Glutamatergic neuron (in vitro differentiated cells): ENCODE measurements around the gene BRDT. TPM values are rescaled to one million over a fixed set of nuclear protein-coding genes. Genes with fewer than 3 reads are reported as not detected.

Source experiments
- DNase-seq: peaks from one replicate; pipeline ENCODE4 v3.0.0; 2022
- H3K27ac Mint-ChIP-seq: one replicate; pipeline ENCODE4 v1.8.0; 2020; ENCODE audit warnings: mild to moderate bottlenecking, mixed read lengths, inconsistent platforms; ENCODE audit not compliant: unreplicated experiment
- H3K27me3 Mint-ChIP-seq: one replicate; pipeline ENCODE4 v1.8.0; 2020; ENCODE audit warnings: mild to moderate bottlenecking, moderate library complexity, mixed read lengths, inconsistent platforms; ENCODE audit not compliant: unreplicated experiment
- H3K36me3 Mint-ChIP-seq: one replicate; pipeline ENCODE4 v1.8.0; 2020; ENCODE audit warnings: mild to moderate bottlenecking, mixed read lengths, inconsistent platforms; ENCODE audit not compliant: unreplicated experiment
- H3K4me1 Mint-ChIP-seq: one replicate; pipeline ENCODE4 v1.8.0; 2020; ENCODE audit warnings: mild to moderate bottlenecking, low read depth, mixed read lengths, inconsistent platforms; ENCODE audit not compliant: unreplicated experiment
- H3K4me3 Mint-ChIP-seq: one replicate; pipeline ENCODE4 v1.8.0; 2020; ENCODE audit warnings: mild to moderate bottlenecking, mixed read lengths, inconsistent platforms; ENCODE audit not compliant: unreplicated experiment
- H3K9me3 Mint-ChIP-seq: one replicate; pipeline ENCODE4 v1.8.0; 2020; ENCODE audit warnings: mild to moderate bottlenecking, moderate library complexity, mixed read lengths, inconsistent platforms; ENCODE audit not compliant: unreplicated experiment
- CTCF ChIP-seq: fragments of 200-600 bp; sonication (generic); IDR thresholded peaks from one replicate; pipeline ENCODE4 v1.5.0; 2021; ENCODE audit not compliant: partially characterized antibody, unreplicated experiment
- long read RNA-seq: library from polyadenylated mRNA; unstranded; transcript quantifications from one replicate; pipeline ENCODE4 v2.0.0, GENCODE V29; 2020; ENCODE audit not compliant: unreplicated experiment
- total RNA-seq: library from RNA; stranded (reverse); fragmentation: NEBNext Ultra II Directional; extraction: Animal tissue kit (Norgen Biotek cat#: 25700); gene quantifications from one replicate; pipeline ENCODE4 v1.2.1, GENCODE V29; 2021; ENCODE audit not compliant: unreplicated experiment

BRDT gene
- total RNA-seq: not detected
- long read RNA-seq: 0 reads

GRCh38 chr1:91949356-91949699 lies at the start of gene BRDT:
Gene BRDT (plus strand): TSS chr1:91949401. CDS start chr1:91962755, 13,354 bp downstream.
- TF ChIP-seq CTCF: no peak
- no peaks in the 10 kb centered on the region for H3K4me1 Mint-ChIP-seq
- no peak within 1 kb of the TSS for H3K27ac Mint-ChIP-seq
- H3K27me3 Mint-ChIP-seq: peaks cover 2% of the 10 kb centered on the region
- H3K9me3 Mint-ChIP-seq: no peaks in the 10 kb centered on the region
- H3K4me3 Mint-ChIP-seq: no peak within 1 kb of the TSS
- no peak for DNase-seq
- H3K36me3 Mint-ChIP-seq: no peaks in the 10 kb centered on the region

DNA sequence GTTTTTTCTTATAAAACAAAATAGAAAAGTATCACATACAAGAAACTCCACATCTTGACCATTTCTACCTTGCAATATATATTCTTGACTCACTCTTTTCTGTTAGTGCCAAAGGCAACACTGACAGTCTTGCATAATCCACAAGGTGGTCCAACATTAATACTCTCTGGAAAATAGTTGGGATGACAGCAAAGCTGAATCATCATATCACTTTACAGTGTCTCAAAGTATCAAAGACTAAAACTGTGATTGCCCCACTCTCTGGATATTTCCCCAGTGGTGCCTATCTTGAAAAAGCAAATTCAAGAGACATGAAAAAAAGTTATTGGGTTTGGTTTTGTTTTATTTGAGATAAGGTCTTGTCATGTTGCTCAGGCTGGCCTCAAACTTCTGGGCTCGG lies 48.6 kb upstream of the BRDT start:
- Mint-ChIP-seq H3K36me3 (no peaks in the 10 kb centered on the region), H3K4me1 (no peaks in the 10 kb centered on the region), H3K4me3 (no peak overlapping the region), H3K27ac (no peak overlapping the region), H3K9me3 (peaks cover 3% of the 10 kb centered on the region), H3K27me3 (no peaks in the 10 kb centered on the region)
- no peak for TF ChIP-seq CTCF
- no peak for DNase-seq

GRCh38 chr1:91901231-91901630 lies 48.0 kb upstream of the BRDT start:
- Mint-ChIP-seq H3K36me3 (no peaks in the 10 kb centered on the region), H3K27me3 (no peaks in the 10 kb centered on the region), H3K4me1 (no peaks in the 10 kb centered on the region), H3K9me3 (peaks cover 1% of the 10 kb centered on the region), H3K27ac (no peak overlapping the region), H3K4me3 (no peak overlapping the region)
- no peak for DNase-seq
- TF ChIP-seq CTCF: no peak

- Mint-ChIP-seq H3K4me3 (no peak overlapping the region), H3K27ac (no peak overlapping the region), H3K9me3 (peaks cover 1% of the 10 kb centered on the region), H3K4me1 (no peaks in the 10 kb centered on the region), H3K36me3 (no peaks in the 10 kb centered on the region), H3K27me3 (no peaks in the 10 kb centered on the region)
- TF ChIP-seq CTCF: no peak
- DNase-seq: no peak
These were observed 36.9 kb upstream of the BRDT start for GRCh38 chr1:91912266-91912665.

DNA sequence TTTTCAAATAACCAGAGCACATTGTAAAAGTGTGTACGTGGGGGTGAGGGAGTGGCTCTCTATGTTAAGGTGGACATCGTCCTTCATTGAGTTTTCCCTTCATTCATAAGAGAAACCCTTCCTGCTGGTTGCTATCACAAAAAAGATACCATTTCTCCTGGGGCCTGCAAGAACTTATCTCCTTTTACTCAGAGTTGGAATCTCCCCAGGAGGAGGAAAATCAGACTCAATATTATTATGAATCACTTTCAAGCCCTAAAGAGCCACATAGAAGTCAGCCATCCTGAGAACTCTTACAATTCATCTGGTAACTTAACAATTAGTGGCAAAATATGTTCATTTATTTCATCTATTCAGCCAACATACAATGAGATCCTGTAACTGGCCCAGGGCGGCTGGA lies 36.2 kb upstream of the BRDT start:
- Mint-ChIP-seq H3K36me3 (no peaks in the 10 kb centered on the region), H3K4me3 (no peak overlapping the region), H3K27me3 (no peaks in the 10 kb centered on the region), H3K4me1 (no peaks in the 10 kb centered on the region), H3K9me3 (peaks cover under 1% of the 10 kb centered on the region), H3K27ac (no peak overlapping the region)
- DNase-seq: no peak
- no peak for TF ChIP-seq CTCF
